Superior temporal gyrus (tissue), 1 donor: ENCODE data around the gene ACTA2.

Experiments
- DNase-seq: peaks from one replicate; pipeline ENCODE4 v3.0.0-alpha.2; 2016; ENCODE audit errors: extremely low spot score

The ACTA2 gene

GRCh38 chr10:88920198-88920597 is 32.4 kb downstream of the ACTA2 start:
- no peak for DNase-seq

DNA sequence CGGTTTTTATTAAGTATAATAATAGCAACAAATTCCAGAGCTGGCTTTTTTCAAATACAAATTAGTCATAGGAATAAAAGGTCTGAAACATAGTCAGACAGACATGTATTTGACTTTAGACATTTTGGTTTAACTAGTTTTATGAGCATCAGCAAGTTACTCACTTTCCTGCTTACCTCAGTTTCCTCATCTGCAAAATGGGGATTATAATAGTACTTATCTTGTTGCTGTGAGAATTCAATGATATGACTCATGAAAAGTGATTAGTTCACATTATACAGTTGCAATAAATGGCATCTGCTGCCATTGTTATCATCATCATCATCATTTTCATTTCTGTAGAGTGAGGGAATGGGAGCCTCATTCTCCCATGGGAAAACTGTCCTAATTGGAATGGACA is 33.5 kb downstream of the ACTA2 start:
- no peak for DNase-seq

- no peak for DNase-seq
These were observed 34.2 kb downstream of the ACTA2 start for GRCh38 chr10:88918191-88918905.

DNA sequence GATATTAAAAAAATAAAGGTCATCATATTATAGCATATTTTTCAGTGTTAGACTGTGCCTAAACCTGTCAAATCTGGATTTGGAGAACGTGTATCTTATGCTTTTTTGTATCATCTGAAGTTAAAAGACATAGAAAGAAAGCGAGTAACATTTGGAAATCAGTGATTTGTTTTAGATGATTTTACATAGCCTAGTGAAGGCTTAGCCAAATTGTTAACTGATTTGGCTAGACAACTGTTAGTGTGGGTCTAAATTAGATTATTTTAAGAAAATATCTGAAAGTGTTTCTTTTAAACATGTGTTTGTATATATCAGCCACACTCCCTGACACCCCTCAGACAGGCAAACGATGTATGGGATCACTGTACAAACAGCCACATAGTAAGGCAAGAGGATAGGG is 35.6 kb downstream of the ACTA2 start:
- DNase-seq = no peak

GRCh38 chr10:88916231-88916630 is 36.3 kb downstream of the ACTA2 start:
- no peak for DNase-seq

- no peak for DNase-seq
These were observed 36.8 kb downstream of the ACTA2 start for GRCh38 chr10:88915781-88916180.

- no peak for DNase-seq
These were observed 38.8 kb downstream of the ACTA2 start for GRCh38 chr10:88913788-88914187.

DNA sequence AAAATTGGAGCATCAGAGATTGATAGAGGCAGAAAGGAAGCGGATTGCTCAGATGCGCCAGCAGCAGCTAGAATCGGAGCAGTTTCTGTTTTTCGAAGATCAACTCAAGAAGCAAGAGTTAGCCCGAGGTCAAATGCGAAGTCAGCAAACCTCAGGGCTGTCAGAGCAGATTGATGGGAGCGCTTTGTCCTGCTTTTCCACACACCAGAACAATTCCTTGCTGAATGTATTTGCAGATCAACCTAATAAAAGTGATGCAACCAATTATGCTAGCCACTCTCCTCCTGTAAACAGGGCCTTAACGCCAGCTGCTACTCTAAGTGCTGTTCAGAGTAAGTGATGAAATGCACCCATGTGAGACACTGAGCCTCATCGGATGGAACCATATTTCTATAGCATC is 39.4 kb downstream of the ACTA2 start:
- no peak for DNase-seq

- DNase-seq = no peak
These were observed 40.7 kb downstream of the ACTA2 start for GRCh38 chr10:88911851-88912250.

DNA sequence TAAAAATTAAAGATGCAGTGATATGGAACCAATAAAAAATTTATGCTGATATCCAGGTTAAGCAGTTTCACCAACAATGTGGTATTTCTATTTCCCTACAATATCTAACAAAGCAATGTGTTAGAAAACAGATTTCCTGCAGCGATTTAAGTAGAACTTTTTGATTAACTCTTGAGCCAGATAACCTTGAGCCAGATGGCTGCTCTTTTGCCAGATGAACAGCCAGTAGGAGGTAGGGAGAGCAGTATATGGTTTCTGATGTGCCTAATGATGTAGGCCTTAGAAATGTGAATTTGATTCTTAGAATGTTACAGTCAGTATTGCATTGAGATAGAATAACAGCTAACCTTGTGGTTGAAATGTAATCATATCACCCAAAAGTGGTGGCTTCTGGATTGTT is 41.5 kb downstream of the ACTA2 start:
- no peak for DNase-seq

- no peak for DNase-seq
These were observed 44.4 kb downstream of the ACTA2 start for GRCh38 chr10:88908194-88908593.

- no peak for DNase-seq
These were observed 45.7 kb downstream of the ACTA2 start for GRCh38 chr10:88906921-88907320.

DNA sequence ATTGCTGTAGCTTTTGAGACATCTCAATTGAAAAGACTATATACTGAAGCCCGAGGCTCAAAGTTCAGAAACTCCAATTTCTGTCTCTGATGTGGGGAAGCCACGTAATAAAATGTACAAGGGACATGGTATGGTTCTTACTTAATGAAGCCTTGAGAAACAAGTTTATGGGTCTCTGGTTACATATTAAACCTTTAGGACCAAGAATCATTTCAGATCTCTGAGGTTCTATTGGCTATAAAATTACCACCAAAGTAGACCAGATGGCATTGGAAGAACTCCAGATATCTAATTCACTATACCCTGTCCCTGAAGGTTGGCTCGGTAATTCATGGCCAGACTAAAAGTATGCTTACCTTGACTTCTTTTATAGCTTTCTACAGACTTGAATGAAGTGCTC is 48.9 kb downstream of the ACTA2 start:
- no peak for DNase-seq

- peak; percentile 53 for DNase-seq
These were observed 50.4 kb downstream of the ACTA2 start for GRCh38 chr10:88901984-88902789.

GRCh38 chr10:88901206-88901983 is 51.2 kb downstream of the ACTA2 start:
- peak; percentile 75 for DNase-seq

DNA sequence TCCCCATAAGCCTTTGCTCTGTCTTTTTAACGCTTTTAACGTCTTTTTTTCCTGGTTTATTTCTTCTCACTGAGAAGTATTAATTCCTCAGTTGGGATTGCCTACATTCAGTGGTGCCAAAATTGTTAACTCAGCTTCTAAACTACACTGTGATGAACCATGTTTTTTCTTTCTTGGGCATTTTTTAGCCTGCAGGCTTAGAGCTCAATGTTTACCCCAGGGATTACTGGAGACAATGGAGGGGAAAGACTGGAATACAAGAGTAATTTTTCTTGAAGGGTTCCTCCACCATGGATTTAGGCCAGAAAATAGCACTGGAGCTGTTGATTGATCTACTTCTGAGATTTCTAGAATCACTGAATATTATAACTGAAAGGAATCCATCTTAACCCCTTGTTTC is 52.7 kb downstream of the ACTA2 start:
- DNase-seq = no peak

DNA sequence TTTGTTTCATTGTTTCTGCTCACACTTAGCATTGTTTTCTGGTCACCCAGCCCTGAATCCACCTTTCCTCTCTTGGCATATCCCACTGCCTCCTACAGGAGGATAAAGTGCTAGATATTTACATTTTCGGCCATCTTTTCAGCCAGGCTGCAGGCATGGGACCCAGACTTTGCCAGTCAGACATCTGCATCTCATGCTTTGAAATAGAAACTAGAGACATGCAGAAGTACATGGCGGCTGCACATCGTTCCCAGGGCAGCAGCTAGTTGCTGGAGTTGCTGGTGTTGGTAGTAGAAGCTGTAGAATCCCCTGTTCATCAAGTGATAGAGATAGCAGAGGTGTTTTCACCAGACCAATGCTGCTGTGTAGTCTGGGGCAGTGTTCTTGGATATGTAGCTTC is 53.8 kb downstream of the ACTA2 start:
- no peak for DNase-seq

GRCh38 chr10:88896994-88897853 is 55.3 kb downstream of the ACTA2 start:
- no peak for DNase-seq

DNA sequence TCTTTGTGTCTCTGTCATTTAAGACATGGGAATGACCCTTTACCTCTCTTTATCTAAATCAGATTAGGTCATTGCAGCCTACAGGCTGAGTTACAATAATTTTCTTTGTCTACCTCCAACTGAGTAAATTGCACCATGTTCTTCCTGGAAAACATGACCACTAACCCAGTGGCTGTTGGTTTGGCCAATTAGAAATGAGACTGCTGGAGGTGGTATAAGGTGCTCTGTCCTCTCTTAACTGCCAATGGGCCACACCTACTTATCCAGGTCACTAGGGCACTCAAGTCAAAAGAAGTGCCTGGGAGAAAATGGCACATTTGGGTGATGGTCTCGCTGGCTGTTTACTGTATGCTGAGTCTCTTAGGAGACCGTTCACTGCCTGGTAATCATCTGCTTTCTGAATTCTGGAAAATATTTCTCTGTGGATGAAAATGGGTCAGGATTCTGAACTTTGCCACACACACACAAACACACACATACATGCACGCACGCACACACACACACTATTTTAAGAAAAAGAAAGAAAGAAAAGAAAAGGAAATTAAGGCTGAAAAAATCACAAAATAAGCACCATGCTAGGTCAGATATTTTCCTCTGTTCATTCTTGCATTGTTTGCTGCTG is 56.1 kb downstream of the ACTA2 start:
- no peak for DNase-seq

- no peak for DNase-seq
These were observed 57.3 kb downstream of the ACTA2 start for GRCh38 chr10:88895250-88895649.

GRCh38 chr10:88893611-88894010 is 59.0 kb downstream of the ACTA2 start:
- no peak for DNase-seq
